Measurements from ENCODE around the gene SPINK7.

SPINK7 gene

GRCh38 chr5:148297731-148298130 lies 14.5 kb upstream of the SPINK7 start:
- H3K9me3 ChIP-seq, result no peaks in the 10 kb centered on the region
- no peaks in the 10 kb centered on the region for H3K36me3 ChIP-seq
- intact Hi-C loops (cut with DNase I; ENCODE audit: low total_unique reads), result no loop called here
- no peak overlapping the region for H3K27ac ChIP-seq
- H3K4me3 ChIP-seq, result no peak overlapping the region
- DNase-seq, result no peak
- H3K27me3 ChIP-seq, result no peaks in the 10 kb centered on the region
- TF ChIP-seq CTCF (IDR thresholded peaks at IDR 0.05), result no peak
- no peaks in the 10 kb centered on the region for H3K4me1 ChIP-seq

GRCh38 chr5:148306446-148306845 lies 5.8 kb upstream of the SPINK7 start:
- intact Hi-C loops (cut with DNase I; ENCODE audit: low total_unique reads), result no loop called here
- no peak for TF ChIP-seq CTCF (IDR thresholded peaks at IDR 0.05)
- H3K36me3 ChIP-seq, result no peaks in the 10 kb centered on the region
- no peak for DNase-seq
- no peaks in the 10 kb centered on the region for H3K27me3 ChIP-seq
- H3K27ac ChIP-seq, result no peak overlapping the region
- no peaks in the 10 kb centered on the region for H3K9me3 ChIP-seq
- H3K4me1 ChIP-seq, result no peaks in the 10 kb centered on the region
- no peak overlapping the region for H3K4me3 ChIP-seq

GRCh38 chr5:148309019-148309418 lies 3.2 kb upstream of the SPINK7 start:
- Histone ChIP-seq H3K27ac (no peak overlapping the region), H3K4me1 (no peaks in the 10 kb centered on the region), H3K9me3 (no peaks in the 10 kb centered on the region), H3K4me3 (no peak overlapping the region), H3K27me3 (no peaks in the 10 kb centered on the region), H3K36me3 (no peaks in the 10 kb centered on the region)
- no peak for DNase-seq
- TF ChIP-seq CTCF (IDR thresholded peaks at IDR 0.05), result no peak
- intact Hi-C loops (cut with DNase I; ENCODE audit: low total_unique reads), result no loop called here

GRCh38 chr5:148309746-148310145 lies 2.5 kb upstream of the SPINK7 start:
- no peaks in the 10 kb centered on the region for H3K9me3 ChIP-seq
- intact Hi-C loops (cut with DNase I; ENCODE audit: low total_unique reads), result no loop called here
- H3K4me3 ChIP-seq, result no peak overlapping the region
- no peak for DNase-seq
- no peak overlapping the region for H3K27ac ChIP-seq
- H3K27me3 ChIP-seq, result no peaks in the 10 kb centered on the region
- H3K36me3 ChIP-seq, result no peaks in the 10 kb centered on the region
- H3K4me1 ChIP-seq, result no peaks in the 10 kb centered on the region
- TF ChIP-seq CTCF (IDR thresholded peaks at IDR 0.05), result no peak

- no peak for TF ChIP-seq CTCF (IDR thresholded peaks at IDR 0.05)
- Histone ChIP-seq H3K27me3 (no peaks in the 10 kb centered on the region), H3K27ac (no peak overlapping the region), H3K4me3 (no peak overlapping the region), H3K36me3 (no peaks in the 10 kb centered on the region), H3K4me1 (no peaks in the 10 kb centered on the region), H3K9me3 (no peaks in the 10 kb centered on the region)
- no peak for DNase-seq
- intact Hi-C loops (cut with DNase I; ENCODE audit: low total_unique reads), result no loop called here
Measured at GRCh38 chr5:148311484-148311883, 739 bp upstream of the SPINK7 start.

GRCh38 chr5:148314187-148314586 lies 2.0 kb downstream of the SPINK7 start:
- intact Hi-C loops (cut with DNase I; ENCODE audit: low total_unique reads), result no loop called here
- Histone ChIP-seq H3K27ac (no peak overlapping the region), H3K4me3 (no peak overlapping the region), H3K4me1 (no peaks in the 10 kb centered on the region), H3K9me3 (no peaks in the 10 kb centered on the region), H3K36me3 (no peaks in the 10 kb centered on the region), H3K27me3 (no peaks in the 10 kb centered on the region)
- no peak for DNase-seq
- TF ChIP-seq CTCF (IDR thresholded peaks at IDR 0.05), result no peak

All from tibial artery (tissue), 4 donors.